H1 (cell line): ENCODE data around the gene MUC4. TPM values are rescaled to one million over a fixed set of nuclear protein-coding genes. Genes with fewer than 3 reads are reported as not detected.

ENCODE experiments used
- CTCF ChIA-PET: fragments of 300-600 bp; sonication (Branson Sonifier 250); formaldehyde crosslinking; loops from one replicate; lab custom pipeline; 2021; ENCODE audit not compliant: partially characterized antibody; lab: Charles Lee
- POLR2A ChIA-PET: fragments of 300-600 bp; sonication (Branson Sonifier 250); formaldehyde crosslinking; loops from one replicate; lab custom pipeline; 2021; ENCODE audit warnings: inconsistent platforms; ENCODE audit not compliant: partially characterized antibody; lab: Charles Lee
- DNase-seq, 2 experiments: peaks; one replicate each; pipeline versions ENCODE4 v3.0.0 to v3.0.0-alpha.2; 2010 to 2022; ENCODE audit warnings: low spot score in 2 of 2, low read depth in 1 of 2, mixed read lengths in 1 of 2
- FAIRE-seq: peaks from 2 replicates; lab custom pipeline; 2011; peaks lifted over from hg19 to GRCh38; lab: Jason Lieb, UNC
- H2AFZ ChIP-seq: 2 replicates; pipeline ENCODE4 v1.8.1; 2012; ENCODE audit warnings: low read length, inconsistent platforms
- H2AK5ac ChIP-seq: 2 replicates; pipeline ENCODE4 v1.6.1; 2013; ENCODE audit warnings: low read depth, low read length
- H2BK120ac ChIP-seq: replicated peaks from 2 replicates; pipeline ENCODE3; 2013; ENCODE audit warnings: low read depth, low read length, inconsistent platforms
- H2BK12ac ChIP-seq: 2 replicates; pipeline ENCODE4 v1.6.1; 2013; ENCODE audit warnings: low read depth, low read length
- H2BK15ac ChIP-seq: 2 replicates; pipeline ENCODE4 v1.6.1; 2013; ENCODE audit warnings: low read length
- H2BK20ac ChIP-seq: 2 replicates; pipeline ENCODE4 v1.6.1; 2013; ENCODE audit warnings: low read length
- H2BK5ac ChIP-seq: 2 replicates; pipeline ENCODE4 v1.6.1; 2013; ENCODE audit warnings: low read depth, low read length
- H3K14ac ChIP-seq: 2 replicates; pipeline ENCODE4 v1.6.1; 2013; ENCODE audit warnings: inconsistent platforms; ENCODE audit not compliant: insufficient read length
- H3K18ac ChIP-seq: 2 replicates; pipeline ENCODE4 v1.6.1; 2013; ENCODE audit warnings: low read length; ENCODE audit errors: extremely low read depth
- H3K23ac ChIP-seq: 2 replicates; pipeline ENCODE4 v1.6.1; 2013; ENCODE audit warnings: inconsistent platforms; ENCODE audit not compliant: insufficient read length
- H3K23me2 ChIP-seq: 2 replicates; pipeline ENCODE4 v1.6.1; 2013; ENCODE audit warnings: low read depth, low read length
- H3K27ac ChIP-seq: 2 replicates; pipeline ENCODE4 v1.6.1; 2011; ENCODE audit warnings: low read depth, low read length, inconsistent platforms
- H3K27me3 ChIP-seq, 4 experiments: replicated peaks in 1 of 4; 1 replicate in 1 of 4; 2 replicates in 3 of 4; pipeline versions ENCODE4 v1.6.1 to v1.8.1; 2011 to 2013; ENCODE audit warnings: low read length in 3 of 4, mild to moderate bottlenecking in 3 of 4, inconsistent platforms in 2 of 4, mixed read lengths in 2 of 4, moderate library complexity in 1 of 4; ENCODE audit not compliant: control insufficient read depth in 3 of 4, insufficient read depth in 3 of 4; ENCODE audit errors: extremely low read depth in 1 of 4
- H3K36me3 ChIP-seq, 4 experiments: 2 replicates each; pipeline versions ENCODE4 v1.6.1 to v1.8.1; 2011 to 2013; ENCODE audit warnings: mild to moderate bottlenecking in 4 of 4, low read length in 3 of 4, moderate library complexity in 2 of 4, control low read depth in 1 of 4, inconsistent platforms in 1 of 4; ENCODE audit not compliant: insufficient read depth in 4 of 4, control insufficient read depth in 2 of 4
- H3K4ac ChIP-seq: replicated peaks from 2 replicates; pipeline ENCODE3; 2013; ENCODE audit warnings: low read length, low read depth, mixed read lengths, inconsistent platforms; ENCODE audit not compliant: insufficient read length
- H3K4me1 ChIP-seq, 4 experiments: replicated peaks in 1 of 4; 1 replicate in 1 of 4; 2 replicates in 3 of 4; pipeline versions ENCODE4 v1.6.1 to v1.8.1; 2011 to 2013; ENCODE audit warnings: low read length in 3 of 4, inconsistent platforms in 2 of 4, mixed read lengths in 1 of 4; ENCODE audit not compliant: insufficient read depth in 4 of 4, control insufficient read depth in 3 of 4
- H3K4me2 ChIP-seq, 2 experiments: 2 replicates each; pipeline versions ENCODE4 v1.6.1 to v1.8.1; 2011 to 2013; ENCODE audit warnings: low read depth in 2 of 2, low read length in 2 of 2, control low read depth in 1 of 2, inconsistent platforms in 1 of 2, mild to moderate bottlenecking in 1 of 2; ENCODE audit not compliant: insufficient read depth in 1 of 2
- H3K4me3 ChIP-seq, 4 experiments: fragments of 200-600, 300-600 bp in 1 of 4; sonication (generic), shearing (Covaris generic), sonication (Bioruptor Twin) in 1 of 4; 2 replicates each; pipeline versions ENCODE4 v1.5.1 to v1.8.1; 2011 to 2016; ENCODE audit warnings: low read length in 4 of 4, low read depth in 3 of 4, control low read depth in 2 of 4, inconsistent platforms in 2 of 4, mild to moderate bottlenecking in 2 of 4, mixed read lengths in 1 of 4, moderate library complexity in 1 of 4; ENCODE audit not compliant: insufficient read depth in 2 of 4; ENCODE audit errors: extremely low read depth in 1 of 4
- H3K56ac ChIP-seq: replicated peaks from 2 replicates; pipeline ENCODE3; 2013; ENCODE audit warnings: low read depth, mild to moderate bottlenecking, mixed read lengths, low read length, inconsistent platforms; ENCODE audit not compliant: insufficient read length
- H3K79me1 ChIP-seq: 2 replicates; pipeline ENCODE4 v1.6.1; 2013; ENCODE audit warnings: low read depth, low read length, control low read depth
- H3K79me2 ChIP-seq, 2 experiments: 2 replicates each; pipeline versions ENCODE4 v1.6.1 to v1.8.1; 2012 to 2013; ENCODE audit warnings: low read length in 2 of 2, mild to moderate bottlenecking in 2 of 2, inconsistent platforms in 1 of 2; ENCODE audit not compliant: insufficient read depth in 2 of 2, control insufficient read depth in 1 of 2
- H3K9ac ChIP-seq, 4 experiments: replicated peaks in 1 of 4; 1 replicate in 1 of 4; 2 replicates in 3 of 4; pipeline versions ENCODE4 v1.6.1 to v1.8.1; 2011 to 2013; ENCODE audit warnings: low read depth in 3 of 4, low read length in 3 of 4, control low read depth in 2 of 4, mild to moderate bottlenecking in 2 of 4, moderate library complexity in 2 of 4, inconsistent platforms in 1 of 4; ENCODE audit errors: extremely low read depth in 1 of 4
- H3K9me3 ChIP-seq, 2 experiments: 2 replicates each; pipeline versions ENCODE4 v1.6.1 to v1.8.1; 2012 to 2013; ENCODE audit warnings: mild to moderate bottlenecking in 2 of 2, moderate library complexity in 2 of 2, control low read depth in 1 of 2, inconsistent platforms in 1 of 2, low read depth in 1 of 2, low read length in 1 of 2, mixed read lengths in 1 of 2; ENCODE audit not compliant: insufficient read depth in 2 of 2
- H4K20me1 ChIP-seq, 2 experiments: replicated peaks in 1 of 2; 2 replicates each; pipeline versions ENCODE3 to v1.8.1; 2011 to 2013; ENCODE audit warnings: inconsistent platforms in 2 of 2, low read length in 2 of 2, mild to moderate bottlenecking in 1 of 2; ENCODE audit not compliant: insufficient read depth in 2 of 2, control insufficient read depth in 1 of 2
- H4K5ac ChIP-seq: 2 replicates; pipeline ENCODE4 v1.6.1; 2013; ENCODE audit warnings: low read length, low read depth, mixed read lengths, inconsistent platforms; ENCODE audit not compliant: insufficient read length
- H4K8ac ChIP-seq: 2 replicates; pipeline ENCODE4 v1.8.0; 2013; ENCODE audit warnings: mild to moderate bottlenecking, moderate library complexity, low read length, inconsistent platforms; ENCODE audit not compliant: insufficient read depth; ENCODE audit errors: extremely low read depth
- H4K91ac ChIP-seq: replicated peaks from 2 replicates; pipeline ENCODE3; 2013; ENCODE audit warnings: low read length, mixed read lengths, inconsistent platforms; ENCODE audit not compliant: insufficient read length
- BCL11A ChIP-seq, 2 experiments: IDR thresholded peaks; one replicate each; pipeline ENCODE4 v1.6.1; 2011; ENCODE audit warnings: low read depth in 2 of 2, low read length in 2 of 2, mild to moderate bottlenecking in 2 of 2
- BRCA1 ChIP-seq: IDR thresholded peaks from 2 replicates; pipeline ENCODE4 v1.6.1; 2012; ENCODE audit warnings: low read depth, low read length, improper control_type of control experiment
- NANOG ChIP-seq: IDR thresholded peaks from 2 replicates; pipeline ENCODE4 v1.6.1; 2011; ENCODE audit warnings: low read length, low read depth, mild to moderate bottlenecking, inconsistent platforms; ENCODE audit not compliant: insufficient read depth, poor library complexity, severe bottlenecking
- POU5F1 ChIP-seq: IDR thresholded peaks from 2 replicates; pipeline ENCODE4 v1.6.1; 2011; ENCODE audit warnings: low read depth, mild to moderate bottlenecking, low read length, moderate library complexity
- RXRA ChIP-seq: IDR thresholded peaks from 2 replicates; pipeline ENCODE4 v1.6.1; 2011; ENCODE audit warnings: low read depth, mild to moderate bottlenecking, low read length, moderate library complexity; ENCODE audit not compliant: insufficient read depth
- TAF1 ChIP-seq: IDR thresholded peaks from 2 replicates; pipeline ENCODE4 v1.6.1; 2011; ENCODE audit warnings: mild to moderate bottlenecking, low read depth, low read length
- TBP ChIP-seq: IDR thresholded peaks from 2 replicates; pipeline ENCODE4 v1.6.1; 2011; ENCODE audit warnings: low read depth, low read length, improper control_type of control experiment
- WGBS, 2 experiments: shearing (Covaris generic) in 1 of 2; methylation state at CpG; one replicate each; pipeline versions ENCODE4 v1.1.6 to v1.1.7; 2013 to 2015; ENCODE audit warnings: low lambda C conversion rate in 2 of 2, mixed read lengths in 2 of 2, inconsistent platforms in 1 of 2, low coverage in 1 of 2, missing lambda C conversion rate in 1 of 2; ENCODE audit not compliant: insufficient replicate concordance in 2 of 2, insufficient coverage in 1 of 2, insufficient read length in 1 of 2; ENCODE audit errors: extremely low coverage in 1 of 2, missing lambda C conversion rate in 1 of 2; 5-methylcytosine and 5-hydroxymethylcytosine counted together
- polyA plus RNA-seq, 7 experiments: library from polyadenylated mRNA; depleted of rRNA in 3 of 7; stranded (reverse) in 5 of 7; unstranded in 2 of 7; fragments of >200 nt in 5 of 7; fragments of 200-250 nt in 2 of 7; gene quantifications; 1 replicate in 5 of 7; 2 replicates in 1 of 7; 4 replicates in 1 of 7; pipeline versions ENCODE4 v1.2.1 to v1.2.3, GENCODE V29; 2011 to 2013; ENCODE audit warnings: missing spikeins in 2 of 7, mixed read lengths in 2 of 7
- total RNA-seq: library from RNA; stranded (reverse); fragmentation: NEBNext Ultra II Directional; extraction: Animal tissue kit (Norgen Biotek cat#: 25700); gene quantifications from 2 replicates; pipeline ENCODE4 v1.2.1, GENCODE V29; 2021

MUC4 gene
- total and polyA plus RNA-seq, 2 of the 8 experiments (the other 6 are each of a cell fraction or from before 2014, with no cell fraction given): 0.89 to 2.0 TPM

- Histone ChIP-seq H3K14ac (no peak overlapping the region), H3K23ac (no peak overlapping the region), H3K9ac (no peak overlapping the region; a peak in 1 of 7 replicates), H2BK15ac (no peak overlapping the region), H3K4me3 (no peak overlapping the region), H3K79me1 (no peaks in the 10 kb centered on the region), H3K18ac (no peak overlapping the region), H4K20me1 (no peaks in the 10 kb centered on the region), H4K91ac (no peak overlapping the region), H2BK120ac (no peak overlapping the region), H3K56ac (no peak overlapping the region), H3K36me3 (no peaks in the 10 kb centered on the region), H2AFZ (no peak overlapping the region), H3K4ac (no peak overlapping the region), H2BK20ac (no peak overlapping the region), H3K27me3 (no peaks in the 10 kb centered on the region), H3K79me2 (no peaks in the 10 kb centered on the region), H3K4me2 (no peak overlapping the region), H4K8ac (no peak overlapping the region), H2BK5ac (no peak overlapping the region), H2AK5ac (no peak overlapping the region), H3K23me2 (peaks cover 10% of the 10 kb centered on the region; the same call in 1 of the 2 replicates), H2BK12ac (no peak overlapping the region), H3K9me3 (peaks cover 2 to 5% of the 10 kb centered on the region in 2 experiments; a peak in 2 of 4 replicates), H4K5ac (no peak overlapping the region), H3K4me1 (no peaks in the 10 kb centered on the region), H3K27ac (no peak overlapping the region)
- POLR2A ChIA-PET: no interaction called here
- CTCF ChIA-PET: interaction anchor here (1.6 to 4.4 kb wide), 2 partner anchors 50 to 79 kb away, joined by 4 to 23 read pairs; no protein-coding TSS in a partner anchor
- FAIRE-seq (no peak), DNase-seq (no peak)
- TF ChIP-seq BRCA1 (no peak), POU5F1 (no peak), RXRA (no peak), NANOG (no peak), TBP (no peak), TAF1 (no peak), BCL11A (IDR thresholded peaks at IDR 0.05; ENCODE audit: low read depth in 2 of 2, low read length in 2 of 2) (no peak)
- WGBS, 2 experiments: 80% methylated on average over 13 of the region's 14 CpGs; no CpG with 5 or more reads in 1 of the 2 experiments
Measured at GRCh38 chr3:195771646-195772300, 40.0 kb downstream of the MUC4 start.
